NCI-H446 treated with DMSO at 0.1 percent for 48 hours (cell line): ENCODE data around the gene IMPDH1.

Experiments used
- DNase-seq: peaks from one replicate; lab custom pipeline; 2025; lab: John Stamatoyannopoulos, UW

Gene IMPDH1

GRCh38 chr7:128387216-128388144, 22.3 kb downstream of the IMPDH1 start:
- DNase-seq, result peak; percentile 66

DNA sequence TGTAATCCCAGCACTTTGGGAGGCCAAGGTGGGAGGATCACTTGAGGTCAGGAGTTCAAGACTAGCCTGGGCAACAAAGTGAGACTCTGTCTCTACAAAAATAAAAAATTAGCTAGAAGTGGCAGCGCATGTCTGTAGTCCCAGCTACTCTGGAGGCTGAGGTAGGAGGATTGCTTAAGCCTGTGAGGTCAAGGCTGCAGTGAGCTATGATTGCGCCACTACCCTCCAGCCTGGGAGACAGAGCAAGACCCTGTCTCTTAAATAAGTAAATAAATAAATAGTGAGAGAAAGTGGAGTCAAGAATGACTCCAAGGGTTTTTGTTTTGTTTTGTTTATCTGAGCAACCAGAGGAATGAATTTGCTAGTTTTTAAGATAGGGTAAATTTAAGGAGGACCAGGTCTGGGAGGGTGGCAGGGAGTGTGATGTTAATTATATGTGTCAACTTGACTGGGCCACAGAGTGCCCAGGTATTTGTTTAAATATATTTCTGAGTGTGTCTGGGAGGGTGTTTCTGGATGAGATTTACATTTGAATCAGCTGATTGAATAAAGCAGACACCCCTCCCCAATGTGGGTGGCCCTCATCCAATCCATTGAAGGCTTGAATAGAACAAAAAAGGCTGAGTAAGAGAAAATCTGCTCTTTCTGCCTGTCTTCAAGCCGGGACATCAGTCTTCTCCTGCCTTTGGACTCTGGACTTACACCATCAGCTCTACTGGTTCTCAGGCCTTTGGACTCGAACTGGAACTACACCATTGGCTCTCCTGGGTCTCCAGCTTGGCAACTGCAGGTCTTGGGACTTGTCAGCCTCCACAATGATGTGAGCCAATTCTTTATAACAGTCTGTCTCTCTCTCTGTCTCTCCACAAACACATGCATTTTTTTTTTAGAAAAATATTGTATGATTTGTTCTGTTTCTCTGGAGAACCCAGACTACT, 23.5 kb downstream of the IMPDH1 start:
- no peak for DNase-seq

- no peak for DNase-seq
Measured at GRCh38 chr7:128384726-128385125, 25.1 kb downstream of the IMPDH1 start.

DNA sequence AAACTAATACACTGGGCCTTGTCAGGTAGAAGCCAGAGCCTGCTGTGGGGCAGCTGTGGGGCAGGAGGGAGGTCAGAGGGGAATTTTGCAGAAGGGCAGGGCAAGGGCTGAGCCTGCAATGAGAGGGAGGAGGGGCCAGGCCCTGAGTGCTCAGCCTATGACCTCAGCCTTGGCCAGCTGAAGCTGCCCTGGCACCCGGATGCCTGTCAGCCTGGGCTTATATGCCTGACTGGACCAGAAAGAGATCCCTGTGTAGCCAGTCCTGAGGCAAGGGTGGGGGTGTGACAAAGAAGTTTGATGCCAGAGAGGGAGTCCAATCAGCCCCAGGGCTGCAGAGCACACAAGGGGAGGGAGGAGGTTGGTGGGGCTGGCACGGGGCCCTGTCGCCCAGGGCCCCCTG, 26.0 kb downstream of the IMPDH1 start:
- DNase-seq, result peak; percentile 26

- no peak for DNase-seq
Measured at GRCh38 chr7:128381161-128381821, 28.5 kb downstream of the IMPDH1 start.

DNA sequence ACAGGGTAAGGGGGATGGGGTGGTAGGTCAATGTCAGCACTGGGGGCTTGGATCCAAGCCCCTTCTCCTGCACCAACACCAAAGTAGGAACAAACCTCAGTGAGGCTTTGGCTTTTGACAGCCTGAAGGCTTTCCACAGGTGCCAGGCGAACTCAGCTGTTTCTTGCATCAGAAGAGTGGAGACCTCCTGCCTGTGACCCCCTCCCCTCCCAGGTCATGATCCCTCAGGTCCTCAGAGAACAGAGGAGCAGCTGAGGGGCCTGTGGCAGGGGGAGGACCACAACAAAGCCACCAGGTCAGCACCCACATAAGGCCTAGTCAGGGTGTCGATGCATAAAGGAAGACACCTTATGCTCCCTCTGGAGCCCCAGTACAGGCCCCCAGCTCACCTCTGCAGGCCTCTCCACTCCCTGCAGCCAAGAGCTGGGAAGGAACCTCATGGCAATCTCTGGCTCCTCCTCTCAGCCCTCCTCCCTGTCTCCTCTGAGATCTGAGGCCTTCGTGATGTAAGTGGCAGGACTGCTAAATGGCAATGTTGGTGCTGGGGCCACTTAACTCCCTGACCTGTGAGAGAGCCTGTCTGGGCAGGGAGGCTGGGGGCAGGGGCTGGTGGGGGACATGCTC, 29.2 kb downstream of the IMPDH1 start:
- no peak for DNase-seq

- no peak for DNase-seq
Measured at GRCh38 chr7:128379900-128380479, 29.8 kb downstream of the IMPDH1 start.

GRCh38 chr7:128378637-128379036, 31.1 kb downstream of the IMPDH1 start:
- no peak for DNase-seq

DNA sequence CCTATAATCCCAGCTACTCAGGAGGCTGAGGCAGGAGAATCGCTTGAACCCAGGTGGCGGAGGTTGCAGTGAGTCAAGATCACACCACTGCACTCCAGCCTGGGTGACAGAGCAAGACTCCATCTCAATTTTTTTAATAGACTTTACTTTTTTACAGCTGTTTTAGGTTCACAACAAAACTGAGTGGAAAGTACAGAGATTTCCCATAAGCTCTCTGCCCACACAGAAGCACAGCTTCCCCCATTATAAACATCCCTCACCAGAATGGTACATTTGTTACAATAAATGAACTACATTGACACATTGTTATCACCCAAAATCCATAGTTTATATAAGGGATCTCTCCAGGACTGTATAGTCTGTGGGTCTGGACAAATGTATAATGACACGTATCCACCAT, 33.7 kb downstream of the IMPDH1 start:
- no peak for DNase-seq

DNA sequence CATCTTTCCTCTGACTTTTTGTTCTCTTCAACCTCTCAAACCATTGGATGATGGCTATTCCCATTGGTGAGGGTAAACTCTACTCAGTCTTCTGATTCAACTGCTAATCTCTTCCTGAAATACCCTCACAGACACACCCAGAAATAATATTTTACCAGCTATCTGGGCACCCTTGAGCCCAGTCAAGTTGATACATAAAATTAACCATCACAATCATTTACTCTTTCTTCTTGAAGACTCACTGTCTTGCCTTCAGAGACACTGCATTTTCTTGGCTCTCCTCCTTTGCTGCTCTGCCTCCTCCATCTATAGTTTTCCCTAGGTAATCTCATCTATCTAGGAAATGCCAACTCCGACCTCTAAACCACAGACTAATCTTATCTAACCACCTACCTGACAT, 35.7 kb downstream of the IMPDH1 start:
- DNase-seq, result no peak

GRCh38 chr7:128373606-128374005, 36.2 kb downstream of the IMPDH1 start:
- no peak for DNase-seq

DNA sequence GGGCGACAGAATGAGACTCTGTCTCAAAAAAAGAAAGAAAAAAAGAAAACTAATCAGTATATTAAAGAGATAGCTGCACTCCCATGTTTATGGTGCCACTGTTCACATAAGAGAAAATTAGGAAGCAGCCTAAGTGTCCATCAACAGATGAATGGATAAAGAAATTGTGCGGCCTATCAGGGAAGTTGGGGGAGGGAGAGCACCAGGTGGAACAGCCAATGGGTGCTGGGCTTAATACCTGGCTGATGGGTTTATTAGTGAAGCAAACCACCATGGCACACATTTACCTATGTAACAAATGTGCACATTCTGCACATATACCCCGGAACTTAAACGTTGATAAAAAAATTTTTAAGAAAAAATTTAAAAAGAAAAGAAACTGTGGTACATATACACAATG, 39.3 kb downstream of the IMPDH1 start:
- DNase-seq, result no peak

DNA sequence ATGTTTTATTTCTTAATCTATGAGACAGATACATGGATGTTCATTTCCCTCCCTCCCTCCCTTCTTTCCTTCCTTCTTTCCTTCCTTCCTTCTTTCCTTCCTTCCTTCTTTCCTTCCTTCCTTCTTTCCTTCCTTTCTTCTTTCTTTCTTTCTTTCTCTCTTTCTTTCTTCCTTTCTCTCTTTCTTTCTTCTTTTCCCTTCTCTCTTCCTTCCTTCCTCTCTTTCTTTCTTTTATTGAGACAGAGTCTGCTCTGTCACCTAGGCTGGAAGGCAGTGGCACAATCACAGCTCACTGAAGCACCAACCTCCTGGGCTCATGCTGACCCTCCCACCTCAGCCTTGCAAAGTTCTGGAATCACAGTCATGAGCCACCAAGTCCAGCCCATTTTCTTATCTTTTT, 42.8 kb downstream of the IMPDH1 start:
- no peak for DNase-seq

DNA sequence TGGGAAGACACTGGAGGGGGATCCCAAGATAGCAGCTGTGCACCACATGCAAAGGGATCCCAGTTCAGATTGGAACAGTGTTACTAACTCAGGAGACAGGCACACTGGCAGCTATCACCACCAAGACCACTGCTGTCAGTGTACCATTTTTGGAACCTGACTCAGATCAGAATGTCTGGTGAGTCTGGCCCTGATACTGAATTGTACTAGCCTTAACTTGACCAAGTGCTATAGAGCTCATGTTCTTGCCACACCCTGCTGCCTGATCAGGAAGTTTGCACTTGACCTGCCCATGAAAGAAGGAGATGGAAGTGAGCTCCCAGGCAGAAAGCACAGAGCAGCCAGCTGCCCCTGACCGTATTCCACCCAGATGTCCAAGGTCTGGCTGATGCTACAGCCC, 43.5 kb downstream of the IMPDH1 start:
- DNase-seq, result no peak

GRCh38 chr7:128365432-128365831, 44.4 kb downstream of the IMPDH1 start:
- no peak for DNase-seq

GRCh38 chr7:128364166-128364870, 45.5 kb downstream of the IMPDH1 start:
- DNase-seq, result no peak

GRCh38 chr7:128363261-128363721, 46.5 kb downstream of the IMPDH1 start:
- DNase-seq, result no peak

- no peak for DNase-seq
Measured at GRCh38 chr7:128362670-128363069, 47.1 kb downstream of the IMPDH1 start.

- no peak for DNase-seq
Measured at GRCh38 chr7:128361411-128362379, 48.1 kb downstream of the IMPDH1 start, which contains the start of gene PRRT4. PRRT4 (minus strand) TSS chr7:128361690.

DNA sequence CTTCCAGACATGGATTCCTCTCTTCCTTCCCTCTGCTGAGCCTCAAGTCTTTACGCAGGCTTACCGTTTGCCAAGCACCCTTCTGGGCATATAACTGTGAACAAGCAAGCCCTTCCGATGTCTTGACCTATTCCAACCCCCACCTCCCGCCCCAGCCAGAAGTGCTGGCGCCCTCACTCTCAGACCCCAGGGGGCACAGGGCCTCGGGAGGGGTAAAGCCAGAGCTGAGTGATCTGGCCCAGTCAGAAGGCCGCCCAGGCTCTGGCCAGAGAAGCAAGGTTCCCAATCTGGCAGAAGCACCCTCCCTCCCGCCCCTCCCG, 49.5 kb downstream of the IMPDH1 start:
- DNase-seq, result no peak
